Prostate gland (tissue), 2 donors: ENCODE data around the gene CHST13.

Experiments
- POLR2A ChIP-seq: fragments of 450-650 bp; IDR thresholded peaks from one replicate; pipeline ENCODE4 v1.6.1; 2016; ENCODE audit warnings: antibody characterized with exemption, mild to moderate bottlenecking
- TF ChIP-seq, protein P1 (sequence below), 4 experiments: fragments of 200-600 bp in 2 of 4; fragments of 450-650 bp in 2 of 4; sonication (generic) in 2 of 4; IDR thresholded peaks; 1 replicate in 3 of 4; 2 replicates in 1 of 4; pipeline ENCODE4 v1.5.1; 2016 to 2019; ENCODE audit warnings: antibody characterized with exemption in 4 of 4, mild to moderate bottlenecking in 2 of 4, moderate library complexity in 2 of 4

DNA sequence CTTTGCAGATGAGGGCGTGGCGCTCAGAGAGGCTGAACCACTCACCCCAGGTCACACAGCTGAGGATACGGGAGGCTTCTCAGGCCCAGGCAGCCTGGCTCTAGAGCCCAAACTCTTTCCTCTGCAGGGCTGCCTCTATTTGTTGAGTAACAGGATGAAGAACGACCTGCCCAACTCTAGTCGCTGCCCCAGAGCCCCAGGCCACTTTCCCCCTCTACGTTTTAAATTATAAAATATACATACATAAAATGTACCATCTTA lies 29.1 kb upstream of the CHST13 start:
- TF ChIP-seq, protein P1, sequence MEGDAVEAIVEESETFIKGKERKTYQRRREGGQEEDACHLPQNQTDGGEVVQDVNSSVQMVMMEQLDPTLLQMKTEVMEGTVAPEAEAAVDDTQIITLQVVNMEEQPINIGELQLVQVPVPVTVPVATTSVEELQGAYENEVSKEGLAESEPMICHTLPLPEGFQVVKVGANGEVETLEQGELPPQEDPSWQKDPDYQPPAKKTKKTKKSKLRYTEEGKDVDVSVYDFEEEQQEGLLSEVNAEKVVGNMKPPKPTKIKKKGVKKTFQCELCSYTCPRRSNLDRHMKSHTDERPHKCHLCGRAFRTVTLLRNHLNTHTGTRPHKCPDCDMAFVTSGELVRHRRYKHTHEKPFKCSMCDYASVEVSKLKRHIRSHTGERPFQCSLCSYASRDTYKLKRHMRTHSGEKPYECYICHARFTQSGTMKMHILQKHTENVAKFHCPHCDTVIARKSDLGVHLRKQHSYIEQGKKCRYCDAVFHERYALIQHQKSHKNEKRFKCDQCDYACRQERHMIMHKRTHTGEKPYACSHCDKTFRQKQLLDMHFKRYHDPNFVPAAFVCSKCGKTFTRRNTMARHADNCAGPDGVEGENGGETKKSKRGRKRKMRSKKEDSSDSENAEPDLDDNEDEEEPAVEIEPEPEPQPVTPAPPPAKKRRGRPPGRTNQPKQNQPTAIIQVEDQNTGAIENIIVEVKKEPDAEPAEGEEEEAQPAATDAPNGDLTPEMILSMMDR (IDR thresholded peaks at IDR 0.05), result no peak
- TF ChIP-seq POLR2A, result no peak
